Measurements from ENCODE around the gene GREB1L.

Gene GREB1L

DNA sequence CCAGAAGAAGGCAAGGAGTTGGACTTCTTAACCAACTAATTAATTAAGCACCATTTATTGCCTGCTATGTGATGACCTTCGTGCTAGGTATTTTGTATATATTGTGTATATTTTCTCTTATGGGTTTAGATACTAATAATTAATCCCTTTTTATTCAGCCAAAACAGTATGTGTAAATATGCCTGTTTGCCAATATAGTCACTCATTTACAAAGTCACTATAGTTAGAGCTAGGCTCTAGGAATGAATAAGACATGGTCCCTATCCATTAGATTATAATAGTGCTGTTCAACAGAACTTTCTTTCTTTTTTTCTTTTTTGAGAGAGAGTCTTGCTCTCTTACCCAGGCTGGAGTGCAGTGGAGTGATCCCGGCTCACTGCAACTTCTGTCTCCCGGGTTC lies 51.4 kb downstream of the GREB1L start:
- H3K79me1 ChIP-seq (ENCODE audit: low read depth, low read length): peaks cover 4% of the 10 kb centered on the region
- H3K4me2 ChIP-seq (ENCODE audit: insufficient read depth, low read length, poor library complexity, severe bottlenecking): no peak overlapping the region
- no peak overlapping the region for H3K14ac ChIP-seq (ENCODE audit: low read length)
- no CpG with 5 or more reads among the region's 3 CpGs for WGBS, 2 donors (ENCODE audit: extremely low coverage in 2 of 2, insufficient read length in 2 of 2, insufficient replicate concordance in 1 of 2)
- no peaks in the 10 kb centered on the region for H3K27me3 ChIP-seq (ENCODE audit: control insufficient read depth in 3 of 3, insufficient read depth in 3 of 3, low read depth in 1 of 3, low read length in 3 of 3)
- no peak overlapping the region for H2AFZ ChIP-seq (ENCODE audit: low read length)
- H2BK15ac ChIP-seq (ENCODE audit: low read length): no peak overlapping the region
- H3K9ac ChIP-seq (ENCODE audit: low read depth, low read length, poor library complexity): no peak overlapping the region
- H2BK5ac ChIP-seq (ENCODE audit: low read length): no peak overlapping the region
- peaks cover 17 to 21% of the 10 kb centered on the region in 2 donors for H3K4me1 ChIP-seq (ENCODE audit: control insufficient read depth in 2 of 2, insufficient read depth in 1 of 2, low read depth in 1 of 2, low read length in 2 of 2)
- no peak for DNase-seq (ENCODE audit: low spot score)
- no peak overlapping the region for H2BK12ac ChIP-seq (ENCODE audit: low read length)
- H4K8ac ChIP-seq (ENCODE audit: low read depth, low read length): no peak overlapping the region
- no peak overlapping the region for H3K18ac ChIP-seq (ENCODE audit: low read length)
- H4K91ac ChIP-seq (ENCODE audit: low read depth, low read length, poor library complexity): no peak overlapping the region
- H2AK5ac ChIP-seq (ENCODE audit: low read depth, low read length): no peak overlapping the region
- H3K4me3 ChIP-seq (ENCODE audit: low read length in 2 of 2): no peak overlapping the region
- no peak overlapping the region for H2BK120ac ChIP-seq (ENCODE audit: low read depth, low read length)
- H3K9me3 ChIP-seq (replicated peaks in 1 of 2; ENCODE audit: control insufficient read depth in 2 of 2, insufficient read depth in 1 of 2, low read depth in 1 of 2, low read length in 2 of 2): peaks cover 0 to 7% of the 10 kb centered on the region in 2 donors
- H3K27ac ChIP-seq (replicated peaks; ENCODE audit: low read length): no peak overlapping the region
- H3K23ac ChIP-seq (ENCODE audit: low read depth, low read length, poor library complexity): no peak overlapping the region
- H3K36me3 ChIP-seq (replicated peaks in 1 of 2; ENCODE audit: control insufficient read depth in 2 of 2, insufficient read depth in 2 of 2, low read length in 2 of 2): peaks cover 0 to 17% of the 10 kb centered on the region in 2 donors
- H3K4ac ChIP-seq (ENCODE audit: low read length): no peak overlapping the region

DNA sequence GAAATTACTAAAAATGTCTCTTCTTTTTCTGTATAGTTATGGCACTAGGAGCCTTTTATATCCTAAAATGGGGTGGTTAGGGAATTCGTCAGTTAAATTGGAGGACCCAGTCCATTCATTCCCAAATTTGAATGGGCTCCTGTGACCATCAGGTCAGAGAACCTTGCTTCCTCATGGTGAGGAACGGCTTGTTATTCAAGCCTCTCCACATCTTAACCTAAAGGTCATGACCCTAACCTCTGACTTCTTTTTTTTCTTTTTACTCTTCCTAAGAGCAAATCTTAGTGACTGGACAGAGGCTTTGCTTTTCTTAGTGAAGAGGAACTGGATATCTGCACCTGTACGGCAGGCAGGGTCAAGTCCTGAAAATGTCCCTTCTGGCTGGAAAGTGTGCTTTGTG lies 53.1 kb downstream of the GREB1L start:
- Histone ChIP-seq H2AK5ac (ENCODE audit: low read depth, low read length) (no peak overlapping the region), H3K9me3 (replicated peaks in 1 of 2; ENCODE audit: control insufficient read depth in 2 of 2, insufficient read depth in 1 of 2, low read depth in 1 of 2, low read length in 2 of 2) (peaks cover 0 to 10% of the 10 kb centered on the region in 2 donors), H4K8ac (ENCODE audit: low read depth, low read length) (no peak overlapping the region), H3K79me1 (ENCODE audit: low read depth, low read length) (peaks cover 4% of the 10 kb centered on the region), H3K36me3 (replicated peaks in 1 of 2; ENCODE audit: control insufficient read depth in 2 of 2, insufficient read depth in 2 of 2, low read length in 2 of 2) (peaks cover 0 to 14% of the 10 kb centered on the region in 2 donors), H3K27ac (replicated peaks; ENCODE audit: low read length) (peak overlapping the region; percentile 69), H2BK120ac (ENCODE audit: low read depth, low read length) (no peak overlapping the region), H3K4me3 (ENCODE audit: low read length in 2 of 2) (no peak overlapping the region), H2BK12ac (ENCODE audit: low read length) (no peak overlapping the region), H3K23ac (ENCODE audit: low read depth, low read length, poor library complexity) (no peak overlapping the region), H3K9ac (ENCODE audit: low read depth, low read length, poor library complexity) (no peak overlapping the region), H3K27me3 (ENCODE audit: control insufficient read depth in 3 of 3, insufficient read depth in 3 of 3, low read depth in 1 of 3, low read length in 3 of 3) (no peaks in the 10 kb centered on the region), H3K4me1 (ENCODE audit: control insufficient read depth in 2 of 2, insufficient read depth in 1 of 2, low read depth in 1 of 2, low read length in 2 of 2) (peaks cover 15 to 23% of the 10 kb centered on the region in 2 donors), H2AFZ (ENCODE audit: low read length) (no peak overlapping the region), H3K4me2 (ENCODE audit: insufficient read depth, low read length, poor library complexity, severe bottlenecking) (peak overlapping the region; percentile 12), H2BK5ac (ENCODE audit: low read length) (no peak overlapping the region), H4K91ac (ENCODE audit: low read depth, low read length, poor library complexity) (no peak overlapping the region), H3K14ac (ENCODE audit: low read length) (no peak overlapping the region), H3K4ac (ENCODE audit: low read length) (no peak overlapping the region), H3K18ac (ENCODE audit: low read length) (no peak overlapping the region), H2BK15ac (ENCODE audit: low read length) (no peak overlapping the region)
- peak; percentile 56 for DNase-seq (ENCODE audit: low spot score)
- WGBS, 2 donors (ENCODE audit: extremely low coverage in 2 of 2, insufficient read length in 2 of 2, insufficient replicate concordance in 1 of 2): no CpG with 5 or more reads among the region's 3 CpGs

- Histone ChIP-seq H3K23ac (ENCODE audit: low read depth, low read length, poor library complexity) (no peak overlapping the region), H3K79me1 (ENCODE audit: low read depth, low read length) (peaks cover 4% of the 10 kb centered on the region)
- no CpG with 5 or more reads among the region's 1 CpG for WGBS, 2 donors (ENCODE audit: extremely low coverage in 2 of 2, insufficient read length in 2 of 2, insufficient replicate concordance in 1 of 2)
Observed at GRCh38 chr18:21296045-21296444, 54.0 kb downstream of the GREB1L start.

DNA sequence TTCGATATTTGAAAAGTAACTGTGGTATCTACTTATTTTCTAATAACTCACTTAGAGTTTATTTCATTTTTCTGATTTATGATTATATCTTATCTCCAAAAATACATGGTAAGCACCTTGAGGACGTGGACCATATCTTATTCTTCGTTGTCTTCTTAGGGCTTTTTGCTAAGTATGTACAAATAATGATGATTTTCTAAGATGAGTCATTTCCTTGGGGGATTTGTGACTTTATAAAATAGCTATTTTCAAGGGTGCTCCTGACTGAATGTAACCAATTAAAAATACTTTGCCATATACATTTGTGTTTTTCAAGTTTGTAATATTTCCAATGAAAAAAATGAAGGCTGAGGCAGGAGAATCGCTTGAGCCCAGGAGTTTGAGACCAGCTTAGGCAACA lies 56.3 kb downstream of the GREB1L start:
- no peaks in the 10 kb centered on the region for H3K27me3 ChIP-seq (ENCODE audit: control insufficient read depth in 3 of 3, insufficient read depth in 3 of 3, low read depth in 1 of 3, low read length in 3 of 3)
- no peak overlapping the region for H2AFZ ChIP-seq (ENCODE audit: low read length)
- H3K4me2 ChIP-seq (ENCODE audit: insufficient read depth, low read length, poor library complexity, severe bottlenecking): no peak overlapping the region
- peaks cover 2% of the 10 kb centered on the region for H3K79me1 ChIP-seq (ENCODE audit: low read depth, low read length)
- H4K91ac ChIP-seq (ENCODE audit: low read depth, low read length, poor library complexity): no peak overlapping the region
- no peak overlapping the region for H4K8ac ChIP-seq (ENCODE audit: low read depth, low read length)
- H3K9me3 ChIP-seq (replicated peaks in 1 of 2; ENCODE audit: control insufficient read depth in 2 of 2, insufficient read depth in 1 of 2, low read depth in 1 of 2, low read length in 2 of 2): peaks cover 0 to 10% of the 10 kb centered on the region in 2 donors
- H2BK12ac ChIP-seq (ENCODE audit: low read length): no peak overlapping the region
- no peak overlapping the region for H2BK5ac ChIP-seq (ENCODE audit: low read length)
- H2BK15ac ChIP-seq (ENCODE audit: low read length): no peak overlapping the region
- no peak overlapping the region for H2AK5ac ChIP-seq (ENCODE audit: low read depth, low read length)
- no peak overlapping the region for H3K27ac ChIP-seq (replicated peaks; ENCODE audit: low read length)
- no peak overlapping the region for H2BK120ac ChIP-seq (ENCODE audit: low read depth, low read length)
- H3K14ac ChIP-seq (ENCODE audit: low read length): no peak overlapping the region
- H3K18ac ChIP-seq (ENCODE audit: low read length): no peak overlapping the region
- DNase-seq (ENCODE audit: low spot score): no peak
- H3K4me3 ChIP-seq (ENCODE audit: low read length in 2 of 2): no peak overlapping the region
- no CpG with 5 or more reads among the region's 4 CpGs for WGBS, 2 donors (ENCODE audit: extremely low coverage in 2 of 2, insufficient read length in 2 of 2, insufficient replicate concordance in 1 of 2)
- H3K9ac ChIP-seq (ENCODE audit: low read depth, low read length, poor library complexity): no peak overlapping the region
- H3K36me3 ChIP-seq (replicated peaks in 1 of 2; ENCODE audit: control insufficient read depth in 2 of 2, insufficient read depth in 2 of 2, low read length in 2 of 2): peaks cover 0 to 10% of the 10 kb centered on the region in 2 donors
- H3K4ac ChIP-seq (ENCODE audit: low read length): no peak overlapping the region
- H3K23ac ChIP-seq (ENCODE audit: low read depth, low read length, poor library complexity): no peak overlapping the region
- peaks cover 15 to 24% of the 10 kb centered on the region in 2 donors for H3K4me1 ChIP-seq (ENCODE audit: control insufficient read depth in 2 of 2, insufficient read depth in 1 of 2, low read depth in 1 of 2, low read length in 2 of 2)

More at GRCh38 chr18:21296045-21296444, 54.0 kb downstream of the GREB1L start:
- no peaks in the 10 kb centered on the region for H3K27me3 ChIP-seq (ENCODE audit: control insufficient read depth in 3 of 3, insufficient read depth in 3 of 3, low read depth in 1 of 3, low read length in 3 of 3)
- no peak overlapping the region for H2BK15ac ChIP-seq (ENCODE audit: low read length)
- H2BK12ac ChIP-seq (ENCODE audit: low read length): no peak overlapping the region
- no peak overlapping the region for H3K4me2 ChIP-seq (ENCODE audit: insufficient read depth, low read length, poor library complexity, severe bottlenecking)
- H4K91ac ChIP-seq (ENCODE audit: low read depth, low read length, poor library complexity): no peak overlapping the region
- no peak overlapping the region for H3K4me3 ChIP-seq (ENCODE audit: low read length in 2 of 2)
- H3K27ac ChIP-seq (replicated peaks; ENCODE audit: low read length): no peak overlapping the region
- no peak overlapping the region for H2AK5ac ChIP-seq (ENCODE audit: low read depth, low read length)
- H3K18ac ChIP-seq (ENCODE audit: low read length): no peak overlapping the region
- no peak for DNase-seq (ENCODE audit: low spot score)
- no peak overlapping the region for H4K8ac ChIP-seq (ENCODE audit: low read depth, low read length)
- peaks cover 0 to 13% of the 10 kb centered on the region in 2 donors for H3K36me3 ChIP-seq (replicated peaks in 1 of 2; ENCODE audit: control insufficient read depth in 2 of 2, insufficient read depth in 2 of 2, low read length in 2 of 2)
- H3K9ac ChIP-seq (ENCODE audit: low read depth, low read length, poor library complexity): no peak overlapping the region
- H3K9me3 ChIP-seq (replicated peaks in 1 of 2; ENCODE audit: control insufficient read depth in 2 of 2, insufficient read depth in 1 of 2, low read depth in 1 of 2, low read length in 2 of 2): peaks cover 0 to 10% of the 10 kb centered on the region in 2 donors
- no peak overlapping the region for H2BK120ac ChIP-seq (ENCODE audit: low read depth, low read length)
- H3K14ac ChIP-seq (ENCODE audit: low read length): no peak overlapping the region
- H2BK5ac ChIP-seq (ENCODE audit: low read length): no peak overlapping the region
- H3K4ac ChIP-seq (ENCODE audit: low read length): no peak overlapping the region
- no peak overlapping the region for H2AFZ ChIP-seq (ENCODE audit: low read length)
- peaks cover 18 to 32% of the 10 kb centered on the region in 2 donors for H3K4me1 ChIP-seq (ENCODE audit: control insufficient read depth in 2 of 2, insufficient read depth in 1 of 2, low read depth in 1 of 2, low read length in 2 of 2)
